Measurements from ENCODE around the gene PCK1.

The PCK1 gene

DNA sequence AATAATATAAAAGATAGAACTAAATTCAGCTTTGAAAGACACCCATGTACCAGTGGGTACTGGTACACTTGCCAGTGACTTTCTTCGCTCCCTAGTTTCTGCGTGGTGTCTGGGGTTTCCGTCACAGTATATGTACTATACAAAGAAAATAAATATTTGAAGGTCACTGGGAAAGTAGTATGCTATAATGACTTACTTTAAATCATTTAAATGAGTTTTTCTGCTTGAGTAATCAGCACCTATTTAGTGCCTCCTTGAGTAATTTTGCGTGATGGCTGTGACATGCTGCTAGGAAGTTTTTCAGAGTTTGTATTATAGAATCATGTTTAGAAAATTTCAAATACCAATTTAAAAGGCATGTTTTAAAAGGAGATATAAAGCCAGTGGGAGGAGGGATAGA, 32.8 kb upstream of the PCK1 start:
- Mint-ChIP-seq H3K27me3 (peaks cover 5 to 9% of the 10 kb centered on the region in 2 donors), H3K36me3 (no peaks in the 10 kb centered on the region), H3K27ac (no peak overlapping the region), H3K4me1 (peaks cover 0 to 3% of the 10 kb centered on the region in 2 donors), H3K9me3 (no peaks in the 10 kb centered on the region), H3K4me3 (no peak overlapping the region)
- DNase-seq (no peak), ATAC-seq (replicated peaks) (no peak)

DNA sequence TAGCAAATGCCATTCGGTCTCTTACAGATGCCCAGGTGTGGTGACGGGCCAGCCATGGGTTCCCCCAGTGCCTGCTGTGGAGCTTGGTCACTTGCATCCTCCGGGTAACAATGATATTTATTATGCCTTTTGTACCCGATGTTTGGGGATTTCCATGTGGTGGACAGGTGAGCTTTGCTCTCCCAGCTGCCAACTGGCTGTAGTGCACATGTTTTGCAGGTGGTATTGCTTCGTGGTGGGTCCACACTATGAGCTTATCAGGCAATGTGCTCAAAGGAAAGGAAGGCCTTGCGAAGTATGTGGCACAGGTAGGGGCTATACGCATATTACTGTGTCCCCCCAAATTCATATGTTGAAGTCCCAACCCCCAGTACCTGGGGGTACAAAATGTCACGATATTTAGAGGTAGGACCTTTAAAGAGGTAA, 31.7 kb upstream of the PCK1 start:
- H3K36me3 Mint-ChIP-seq = no peaks in the 10 kb centered on the region
- ATAC-seq (replicated peaks) = no peak

DNA sequence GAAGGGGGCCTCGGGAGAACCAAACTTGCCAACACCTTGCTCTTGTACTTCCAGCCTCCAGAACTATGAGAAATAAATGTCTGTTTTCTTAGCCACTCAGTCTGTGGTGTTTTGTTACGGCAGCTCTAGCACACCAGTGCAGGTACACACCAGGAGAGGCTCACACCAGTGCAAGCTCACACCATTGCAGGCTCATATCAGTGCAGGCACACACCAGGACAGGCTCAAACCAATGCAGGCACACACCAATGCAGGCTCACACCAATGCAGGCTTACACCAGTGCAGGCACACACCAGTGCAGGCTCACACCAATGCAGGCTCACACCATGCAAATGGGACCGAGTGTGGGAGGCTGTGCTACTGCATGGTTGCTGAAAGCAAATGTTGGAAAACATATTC, 31.1 kb upstream of the PCK1 start:
- no peak for DNase-seq
- no peak for ATAC-seq (replicated peaks)
- Mint-ChIP-seq H3K9me3 (no peaks in the 10 kb centered on the region), H3K27me3 (peaks cover 16 to 20% of the 10 kb centered on the region in 2 donors), H3K4me1 (peaks cover 0 to 3% of the 10 kb centered on the region in 2 donors), H3K36me3 (no peaks in the 10 kb centered on the region), H3K27ac (no peak overlapping the region), H3K4me3 (no peak overlapping the region)

More for the DNA sequence above, 31.7 kb upstream of the PCK1 start:
- no peak overlapping the region for H3K27ac Mint-ChIP-seq
- H3K4me1 Mint-ChIP-seq = peaks cover 0 to 3% of the 10 kb centered on the region in 2 donors
- no peak for DNase-seq
- no peak overlapping the region for H3K4me3 Mint-ChIP-seq
- H3K27me3 Mint-ChIP-seq = peaks cover 13 to 19% of the 10 kb centered on the region in 2 donors
- H3K9me3 Mint-ChIP-seq = no peaks in the 10 kb centered on the region

DNA sequence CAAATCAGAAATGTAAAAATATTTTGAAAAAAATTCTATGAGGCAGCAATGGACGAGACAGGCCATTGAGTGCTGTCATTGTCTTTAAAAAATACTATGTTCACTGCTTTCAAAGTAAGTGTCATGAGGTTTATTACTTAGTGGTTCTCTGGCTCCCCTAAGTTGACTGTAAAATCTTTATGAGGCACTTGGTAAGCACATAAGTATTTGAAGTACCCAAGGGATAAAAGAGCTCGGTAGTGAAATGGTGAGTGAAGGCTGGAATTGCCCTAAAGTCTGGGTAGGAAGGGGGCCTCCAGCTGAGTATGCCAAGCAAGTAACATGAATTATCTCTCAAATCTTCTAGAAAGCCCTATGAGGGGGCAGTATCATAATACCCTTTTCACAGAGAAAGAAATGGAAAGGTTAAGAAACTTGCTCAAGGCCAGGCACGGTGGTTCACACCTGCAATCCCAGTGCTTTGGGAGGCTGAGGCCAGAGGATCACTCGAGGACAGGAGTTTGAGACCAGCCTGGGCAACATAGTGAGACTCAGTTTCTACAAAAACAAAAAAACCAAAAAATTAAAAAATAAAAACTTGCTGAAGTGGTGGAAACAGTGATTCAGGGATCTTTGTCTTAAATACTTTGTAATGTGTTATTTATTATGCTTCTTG, 30.5 kb upstream of the PCK1 start:
- H3K27ac Mint-ChIP-seq = no peak overlapping the region
- H3K9me3 Mint-ChIP-seq = no peaks in the 10 kb centered on the region
- ATAC-seq (replicated peaks) (no peak), DNase-seq (no peak)
- H3K4me1 Mint-ChIP-seq = peaks cover 0 to 3% of the 10 kb centered on the region in 2 donors
- H3K4me3 Mint-ChIP-seq = no peak overlapping the region
- H3K36me3 Mint-ChIP-seq = no peaks in the 10 kb centered on the region
- peaks cover 21 to 26% of the 10 kb centered on the region in 2 donors for H3K27me3 Mint-ChIP-seq

DNA sequence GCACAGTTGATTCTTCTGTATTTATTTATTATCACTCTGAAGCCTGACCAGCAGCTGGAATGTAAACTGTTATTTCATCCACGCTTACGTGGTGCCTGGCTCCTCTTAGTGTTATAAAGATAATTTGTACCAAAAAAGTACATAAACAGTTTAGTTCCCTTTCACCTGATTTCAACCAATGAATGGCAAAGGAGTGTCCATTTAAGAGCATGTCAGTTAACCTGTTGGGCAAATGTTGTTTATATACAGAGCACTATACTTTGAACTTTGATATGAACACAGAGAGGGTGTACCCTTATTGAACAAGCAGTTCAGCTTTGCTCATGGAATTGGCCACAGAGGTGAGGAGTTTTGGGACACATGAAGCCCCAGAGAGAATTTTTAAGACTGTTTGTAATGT, 28.8 kb upstream of the PCK1 start:
- DNase-seq (no peak), ATAC-seq (replicated peaks) (no peak)
- Mint-ChIP-seq H3K4me1 (peaks cover 0 to 1% of the 10 kb centered on the region in 2 donors), H3K9me3 (no peaks in the 10 kb centered on the region), H3K27ac (no peak overlapping the region), H3K27me3 (peaks cover 25 to 34% of the 10 kb centered on the region in 2 donors), H3K36me3 (no peaks in the 10 kb centered on the region), H3K4me3 (no peak overlapping the region)

DNA sequence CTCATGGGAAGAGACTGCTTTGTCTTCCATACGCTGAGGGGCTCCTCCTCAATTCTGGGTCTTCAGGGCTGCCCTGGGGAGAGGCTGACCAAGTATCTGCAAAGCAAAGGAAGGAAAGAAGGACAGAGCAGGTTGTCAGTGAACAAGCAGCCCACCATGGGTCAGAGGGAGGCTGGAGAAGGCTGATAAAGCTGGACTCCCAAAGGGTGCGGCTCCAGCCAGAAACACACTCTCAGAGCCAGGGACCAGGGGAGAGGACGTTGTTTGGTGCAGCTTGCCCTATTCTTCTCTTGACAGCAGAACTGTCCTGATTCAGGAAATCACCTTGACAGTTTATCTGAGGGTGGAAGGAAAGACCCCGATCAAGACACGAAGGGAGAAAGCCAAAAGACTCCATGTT, 25.6 kb upstream of the PCK1 start:
- no peak overlapping the region for H3K27ac Mint-ChIP-seq
- no peaks in the 10 kb centered on the region for H3K36me3 Mint-ChIP-seq
- DNase-seq (no peak), ATAC-seq (replicated peaks) (no peak)
- H3K4me1 Mint-ChIP-seq = no peaks in the 10 kb centered on the region
- peaks cover 36 to 52% of the 10 kb centered on the region in 2 donors for H3K27me3 Mint-ChIP-seq
- no peak overlapping the region for H3K4me3 Mint-ChIP-seq
- H3K9me3 Mint-ChIP-seq = peaks cover 3 to 4% of the 10 kb centered on the region in 2 donors

DNA sequence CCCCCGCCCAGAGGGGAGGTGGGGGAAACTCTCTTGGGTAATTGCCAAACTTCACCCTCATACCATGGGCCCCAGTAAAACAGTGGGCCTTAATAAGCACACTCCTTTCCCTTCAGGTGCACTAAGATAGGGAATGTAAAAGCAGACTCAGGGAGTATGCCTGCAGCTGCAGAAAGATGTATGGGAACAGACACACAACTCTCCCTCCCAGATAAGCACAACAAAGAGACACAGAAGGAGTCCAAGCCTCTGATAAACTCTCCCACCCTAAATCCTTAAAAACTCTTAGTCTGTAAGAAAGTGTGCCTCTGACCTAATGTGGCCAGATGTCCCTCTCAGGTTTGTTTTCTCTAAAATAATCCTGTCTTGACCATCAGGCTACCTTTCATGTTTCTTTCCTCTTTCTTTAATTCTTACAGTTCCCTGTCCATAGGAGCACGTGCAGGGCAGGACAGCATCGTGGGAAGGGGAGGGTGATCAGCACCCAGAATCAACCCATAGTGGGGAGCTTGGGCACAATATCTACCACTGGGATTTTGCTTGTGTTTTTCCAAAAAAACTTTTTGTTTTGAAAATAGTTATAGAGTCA, 24.7 kb upstream of the PCK1 start:
- Mint-ChIP-seq H3K27me3 (peaks cover 42 to 57% of the 10 kb centered on the region in 2 donors), H3K36me3 (no peaks in the 10 kb centered on the region), H3K4me3 (no peak overlapping the region), H3K9me3 (peaks cover 3 to 4% of the 10 kb centered on the region in 2 donors), H3K4me1 (no peaks in the 10 kb centered on the region), H3K27ac (no peak overlapping the region)
- DNase-seq (no peak), ATAC-seq (replicated peaks) (no peak)

DNA sequence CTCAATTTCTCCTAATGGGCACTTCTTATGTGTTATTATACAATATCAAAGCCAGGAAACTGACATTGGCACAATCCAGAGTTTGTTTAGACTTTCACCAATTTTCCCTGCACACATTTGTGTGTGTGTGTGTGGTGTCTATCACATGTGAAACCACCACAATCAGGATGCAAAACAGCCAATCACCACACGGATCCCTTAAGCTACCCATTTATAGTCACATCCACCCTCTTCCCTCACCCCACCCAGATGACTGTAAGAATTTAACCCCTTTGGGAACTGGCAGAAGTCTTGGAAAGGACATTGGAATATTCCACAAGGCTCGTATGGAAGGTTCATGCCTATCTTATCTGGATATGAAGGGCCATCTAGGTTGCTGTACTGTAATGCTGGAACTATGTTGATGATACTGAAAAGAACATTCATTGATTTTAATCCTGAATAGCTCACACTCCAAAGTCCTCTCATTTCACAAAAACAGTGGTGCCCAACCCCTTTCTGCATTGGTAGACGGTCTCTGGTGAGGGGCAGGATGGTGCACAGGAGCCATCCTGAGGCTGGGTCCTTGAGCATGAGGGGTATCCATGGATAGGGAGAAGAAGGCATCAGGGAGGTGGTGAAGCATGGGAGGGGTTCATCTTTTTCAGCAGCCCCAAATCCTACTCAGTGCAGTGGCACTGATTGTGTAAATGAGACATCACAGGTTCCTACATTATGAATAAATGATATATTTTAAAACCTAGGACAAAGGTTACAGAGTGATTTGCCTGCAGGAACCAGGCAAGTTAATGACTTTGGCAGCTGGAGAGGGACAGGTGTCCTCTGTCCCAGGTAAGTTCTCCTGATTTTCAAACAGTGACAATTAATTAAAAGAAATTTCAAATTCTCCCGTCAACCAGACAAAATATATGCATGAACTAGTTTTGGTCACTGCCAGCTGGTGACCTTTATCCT, 23.9 kb upstream of the PCK1 start:
- Mint-ChIP-seq H3K9me3 (peaks cover 3 to 4% of the 10 kb centered on the region in 2 donors), H3K27ac (no peak overlapping the region), H3K36me3 (no peaks in the 10 kb centered on the region), H3K27me3 (peaks cover 42 to 57% of the 10 kb centered on the region in 2 donors), H3K4me1 (no peaks in the 10 kb centered on the region), H3K4me3 (no peak overlapping the region)
- ATAC-seq (replicated peaks) (no peak), DNase-seq (no peak)

DNA sequence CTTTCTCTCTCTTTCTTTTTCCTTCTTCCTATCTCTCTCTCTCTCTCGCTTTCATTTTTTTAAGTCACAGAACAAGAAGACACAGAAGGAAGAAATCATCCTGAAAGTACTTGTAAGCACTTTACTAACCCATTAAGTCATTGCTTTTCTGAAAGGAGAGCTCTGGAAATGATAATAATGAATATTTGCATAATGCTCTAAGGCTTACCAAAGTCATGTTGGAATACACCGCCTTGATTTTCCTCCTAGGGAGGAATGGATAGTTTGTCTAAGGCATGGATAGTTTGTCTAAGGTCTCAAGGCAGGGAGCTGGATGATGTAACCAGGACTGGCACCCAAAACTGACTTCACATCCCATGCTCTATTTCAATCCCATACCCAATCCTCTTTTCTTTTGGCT, 23.1 kb upstream of the PCK1 start:
- Mint-ChIP-seq H3K36me3 (no peaks in the 10 kb centered on the region), H3K27ac (no peak overlapping the region), H3K9me3 (peaks cover 3 to 4% of the 10 kb centered on the region in 2 donors), H3K4me1 (no peaks in the 10 kb centered on the region), H3K4me3 (no peak overlapping the region), H3K27me3 (peaks cover 40 to 57% of the 10 kb centered on the region in 2 donors)
- no peak for ATAC-seq (replicated peaks)
- no peak for DNase-seq

DNA sequence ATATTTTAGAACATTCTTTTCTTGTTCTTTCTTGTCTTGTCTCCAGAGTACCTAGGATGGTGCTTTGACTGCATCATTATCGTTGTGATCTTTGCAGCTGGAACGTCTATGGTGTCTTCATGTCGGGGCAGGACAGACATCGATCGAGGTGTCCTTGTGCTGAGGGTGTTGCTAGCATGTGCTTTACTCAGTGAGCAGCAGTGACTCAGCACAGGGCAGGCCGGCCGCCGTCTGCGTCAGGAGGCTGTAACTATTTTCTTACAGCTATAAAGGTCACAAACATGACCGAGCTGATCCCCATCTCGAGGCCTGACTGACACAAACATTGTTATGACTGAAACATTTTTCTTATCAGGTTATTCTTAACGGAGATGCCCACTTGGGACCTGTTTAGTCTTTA, 21.0 kb upstream of the PCK1 start:
- no peak overlapping the region for H3K27ac Mint-ChIP-seq
- no peaks in the 10 kb centered on the region for H3K4me1 Mint-ChIP-seq

DNA sequence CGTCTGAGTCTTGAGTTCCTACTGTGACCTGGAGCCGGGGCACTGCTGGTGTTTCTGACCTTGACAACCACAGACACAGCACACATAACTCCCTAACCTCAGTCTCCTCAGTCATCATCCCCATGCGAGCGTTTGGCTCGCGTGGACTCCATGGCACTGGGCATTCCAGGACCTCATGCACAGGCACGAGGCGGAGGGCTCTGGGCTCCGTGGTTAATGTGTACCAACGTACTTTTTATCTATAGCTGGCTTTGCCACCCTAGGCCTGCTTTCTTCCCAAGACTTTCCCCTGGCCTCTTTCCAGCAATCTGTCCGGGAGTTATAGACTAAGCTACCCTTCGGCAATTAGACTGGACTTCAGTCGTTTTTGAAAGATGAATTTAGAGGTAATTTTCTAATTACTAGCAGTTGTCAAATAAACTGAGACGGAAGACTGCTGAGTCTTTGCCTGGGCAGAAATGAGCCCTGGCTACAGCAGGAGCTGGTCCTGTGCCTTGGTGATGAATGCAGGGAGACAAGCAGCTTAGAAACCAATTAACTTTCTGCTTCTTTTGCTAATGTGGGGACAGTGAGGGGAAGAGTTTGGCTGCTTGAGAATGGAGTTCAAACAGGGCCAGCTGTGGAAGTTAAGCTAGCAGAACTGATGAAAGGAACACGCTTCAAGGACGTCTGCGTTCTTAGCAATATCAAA, 19.9 kb upstream of the PCK1 start:
- Mint-ChIP-seq H3K4me3 (no peak overlapping the region), H3K4me1 (no peaks in the 10 kb centered on the region), H3K9me3 (peaks cover 3 to 4% of the 10 kb centered on the region in 2 donors), H3K36me3 (no peaks in the 10 kb centered on the region), H3K27ac (no peak overlapping the region), H3K27me3 (peaks cover 25 to 41% of the 10 kb centered on the region in 2 donors)
- ATAC-seq (replicated peaks) (no peak), DNase-seq (no peak)

More for the DNA sequence above, 21.0 kb upstream of the PCK1 start:
- H3K36me3 Mint-ChIP-seq = no peaks in the 10 kb centered on the region
- H3K4me3 Mint-ChIP-seq = no peak overlapping the region
- peaks cover 29 to 47% of the 10 kb centered on the region in 2 donors for H3K27me3 Mint-ChIP-seq
- ATAC-seq (replicated peaks) (no peak), DNase-seq (no peak)
- peaks cover 3 to 4% of the 10 kb centered on the region in 2 donors for H3K9me3 Mint-ChIP-seq

DNA sequence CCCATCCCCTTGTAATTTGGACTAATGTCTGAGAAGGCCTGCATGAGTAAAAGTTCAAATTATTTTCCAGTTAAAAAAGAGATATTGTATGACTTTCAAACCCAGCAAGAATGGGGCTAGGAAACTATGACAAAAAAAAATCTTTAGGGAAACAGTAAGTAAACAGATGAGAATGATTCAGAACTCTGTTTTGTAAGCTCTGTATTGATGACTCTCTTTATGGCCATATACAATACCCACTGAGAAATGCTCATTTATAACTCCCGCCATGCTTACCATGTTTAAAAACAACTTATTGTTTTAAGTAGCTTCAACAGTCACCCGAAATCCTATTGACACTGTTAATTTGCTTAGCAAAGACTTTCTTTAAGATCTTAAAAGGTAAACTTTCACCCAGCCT, 17.2 kb upstream of the PCK1 start:
- peaks cover 26 to 34% of the 10 kb centered on the region in 2 donors for H3K27me3 Mint-ChIP-seq
- ATAC-seq (replicated peaks) (no peak), DNase-seq (no peak)
- H3K9me3 Mint-ChIP-seq = peaks cover 3 to 4% of the 10 kb centered on the region in 2 donors
- no peak overlapping the region for H3K4me3 Mint-ChIP-seq
- H3K36me3 Mint-ChIP-seq = no peaks in the 10 kb centered on the region
- no peaks in the 10 kb centered on the region for H3K4me1 Mint-ChIP-seq
- H3K27ac Mint-ChIP-seq = no peak overlapping the region

DNA sequence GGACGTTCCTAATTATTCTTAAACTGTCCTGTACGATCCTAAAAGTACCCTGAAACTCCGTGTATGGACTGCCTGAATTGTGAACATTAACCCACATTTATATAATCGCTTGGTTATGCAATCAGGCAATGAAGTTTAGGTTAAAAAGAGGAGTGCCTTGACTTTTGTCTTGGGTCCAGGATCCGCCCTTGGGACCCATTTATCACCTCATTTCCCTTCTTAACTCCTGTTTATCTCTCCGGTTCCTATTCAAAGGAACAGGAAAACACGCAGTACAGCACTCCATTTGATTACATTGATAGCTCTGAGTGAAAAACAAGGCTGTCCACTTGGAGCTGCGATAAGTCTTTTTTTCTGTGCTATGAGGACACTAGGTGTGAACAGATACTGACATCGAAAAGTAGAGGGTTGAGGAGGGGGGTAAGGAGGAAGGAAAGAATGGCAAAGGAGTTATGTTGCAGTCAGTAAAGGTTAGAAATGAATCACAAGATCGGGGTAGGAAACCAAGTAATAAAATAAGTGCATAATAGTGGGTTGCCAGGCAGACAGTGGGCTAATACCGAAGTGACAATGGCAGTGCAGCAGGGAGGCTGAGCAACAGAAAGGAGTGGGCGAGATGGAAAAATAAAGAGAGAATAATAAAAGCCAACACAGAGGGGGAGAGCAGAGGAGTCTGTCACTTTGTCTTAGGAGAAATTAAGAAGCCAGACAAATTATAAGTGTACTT, 15.9 kb upstream of the PCK1 start:
- Mint-ChIP-seq H3K4me3 (no peak overlapping the region), H3K9me3 (no peaks in the 10 kb centered on the region), H3K27ac (no peak overlapping the region), H3K4me1 (no peaks in the 10 kb centered on the region), H3K27me3 (peaks cover 24 to 35% of the 10 kb centered on the region in 2 donors), H3K36me3 (no peaks in the 10 kb centered on the region)
- ATAC-seq (replicated peaks) (no peak), DNase-seq (no peak)

Data from stimulated activated naive B cell treated with anti-CD40 and anti-IgM and Interleukin-4, amounts not matched to agents 10 μg/mL and 1 μg/mL and 100 μg/mL, for 72 hours (primary cell).